ENCODE data around the gene B9D2. TPM values are rescaled to one million over a fixed set of nuclear protein-coding genes. Genes with fewer than 3 reads are reported as not detected.
"Not testable (repeated sequence)": the region's sequence is repeated elsewhere in the genome, so short reads cannot be mapped to it uniquely, and the experiment has no call there.

B9D2 gene
- total RNA-seq, 1 experiment from 2014 or later = 7.3 TPM

DNA sequence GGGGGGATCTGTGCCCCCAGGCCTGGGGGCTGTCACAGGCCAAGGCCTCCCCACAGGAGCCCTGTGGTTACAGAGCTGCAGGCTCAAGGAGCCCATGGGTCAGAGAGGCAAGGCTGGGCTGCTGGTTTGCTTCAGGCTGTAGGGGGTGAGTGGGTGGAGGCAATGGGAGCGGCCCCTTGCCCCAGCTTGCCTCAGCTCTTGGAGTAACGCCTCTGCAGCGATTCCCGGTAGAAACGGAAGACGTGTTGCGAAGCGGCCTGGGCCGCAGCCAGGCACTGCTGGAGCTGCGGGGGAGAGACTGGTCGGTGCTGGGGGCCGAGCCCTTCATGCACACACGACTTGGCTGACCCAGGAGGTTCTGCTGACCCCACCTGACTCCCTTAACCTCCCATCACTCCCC, 22.5 kb upstream of the B9D2 start (continued):
- TF ChIP-seq, protein P1, sequence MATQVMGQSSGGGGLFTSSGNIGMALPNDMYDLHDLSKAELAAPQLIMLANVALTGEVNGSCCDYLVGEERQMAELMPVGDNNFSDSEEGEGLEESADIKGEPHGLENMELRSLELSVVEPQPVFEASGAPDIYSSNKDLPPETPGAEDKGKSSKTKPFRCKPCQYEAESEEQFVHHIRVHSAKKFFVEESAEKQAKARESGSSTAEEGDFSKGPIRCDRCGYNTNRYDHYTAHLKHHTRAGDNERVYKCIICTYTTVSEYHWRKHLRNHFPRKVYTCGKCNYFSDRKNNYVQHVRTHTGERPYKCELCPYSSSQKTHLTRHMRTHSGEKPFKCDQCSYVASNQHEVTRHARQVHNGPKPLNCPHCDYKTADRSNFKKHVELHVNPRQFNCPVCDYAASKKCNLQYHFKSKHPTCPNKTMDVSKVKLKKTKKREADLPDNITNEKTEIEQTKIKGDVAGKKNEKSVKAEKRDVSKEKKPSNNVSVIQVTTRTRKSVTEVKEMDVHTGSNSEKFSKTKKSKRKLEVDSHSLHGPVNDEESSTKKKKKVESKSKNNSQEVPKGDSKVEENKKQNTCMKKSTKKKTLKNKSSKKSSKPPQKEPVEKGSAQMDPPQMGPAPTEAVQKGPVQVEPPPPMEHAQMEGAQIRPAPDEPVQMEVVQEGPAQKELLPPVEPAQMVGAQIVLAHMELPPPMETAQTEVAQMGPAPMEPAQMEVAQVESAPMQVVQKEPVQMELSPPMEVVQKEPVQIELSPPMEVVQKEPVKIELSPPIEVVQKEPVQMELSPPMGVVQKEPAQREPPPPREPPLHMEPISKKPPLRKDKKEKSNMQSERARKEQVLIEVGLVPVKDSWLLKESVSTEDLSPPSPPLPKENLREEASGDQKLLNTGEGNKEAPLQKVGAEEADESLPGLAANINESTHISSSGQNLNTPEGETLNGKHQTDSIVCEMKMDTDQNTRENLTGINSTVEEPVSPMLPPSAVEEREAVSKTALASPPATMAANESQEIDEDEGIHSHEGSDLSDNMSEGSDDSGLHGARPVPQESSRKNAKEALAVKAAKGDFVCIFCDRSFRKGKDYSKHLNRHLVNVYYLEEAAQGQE (IDR thresholded peaks at IDR 0.05; ENCODE audit: low read depth) = no peak
- TF ChIP-seq POLR2AphosphoS5 (IDR thresholded peaks at IDR 0.05; ENCODE audit: low read depth, low read length) (no peak), EGR1 (IDR thresholded peaks at IDR 0.05; ENCODE audit: low read depth) (no peak), TCF7L2 (IDR thresholded peaks at IDR 0.05; ENCODE audit: borderline replicate concordance, extremely low read depth, insufficient read depth, insufficient read length) (no peak), POLR2A (IDR thresholded peaks at IDR 0.05; ENCODE audit: borderline replicate concordance, extremely low read depth, insufficient read depth, insufficient read length) (no peak), ELF1 (IDR thresholded peaks at IDR 0.05; ENCODE audit: borderline replicate concordance, low read depth) (no peak), YY1 (IDR thresholded peaks at IDR 0.05; ENCODE audit: extremely low read depth, insufficient replicate concordance, low read depth, low read length) (no peak), ZNF274 (IDR thresholded peaks at IDR 0.05; ENCODE audit: low read depth, low read length) (no peak), ZFX (IDR thresholded peaks at IDR 0.05) (no peak)
- TF ChIP-seq, protein P2, sequence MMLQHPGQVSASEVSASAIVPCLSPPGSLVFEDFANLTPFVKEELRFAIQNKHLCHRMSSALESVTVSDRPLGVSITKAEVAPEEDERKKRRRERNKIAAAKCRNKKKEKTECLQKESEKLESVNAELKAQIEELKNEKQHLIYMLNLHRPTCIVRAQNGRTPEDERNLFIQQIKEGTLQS (IDR thresholded peaks at IDR 0.05) = no peak
- TF ChIP-seq, protein P3, sequence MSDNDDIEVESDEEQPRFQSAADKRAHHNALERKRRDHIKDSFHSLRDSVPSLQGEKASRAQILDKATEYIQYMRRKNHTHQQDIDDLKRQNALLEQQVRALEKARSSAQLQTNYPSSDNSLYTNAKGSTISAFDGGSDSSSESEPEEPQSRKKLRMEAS (IDR thresholded peaks at IDR 0.05) = no peak

DNA sequence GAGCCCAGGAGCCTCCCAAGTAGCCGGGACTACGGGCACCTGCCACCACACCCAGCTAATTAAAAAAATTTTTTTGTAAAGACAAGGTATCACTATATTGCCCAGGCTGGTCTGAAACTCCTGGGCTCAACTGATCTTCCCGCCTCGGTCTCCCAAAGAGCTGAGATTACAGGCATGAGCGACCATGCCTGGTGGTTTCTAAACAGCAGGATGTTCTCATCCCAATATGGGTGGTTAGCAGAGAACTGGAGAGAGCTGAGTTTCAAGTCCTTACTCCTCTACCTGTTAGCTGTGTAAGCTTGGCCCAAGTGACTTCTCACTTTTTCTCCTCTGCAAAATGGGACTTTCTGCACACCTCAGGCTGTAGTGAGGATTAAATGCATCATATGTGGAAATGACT, 20.4 kb upstream of the B9D2 start:
- ATAC-seq (no peak), DNase-seq (ENCODE audit: low read depth, low spot score) (no peak)
- no peak overlapping the region for H3K4me3 ChIP-seq (replicated peaks in 1 of 2; ENCODE audit: low read depth in 1 of 2, low read length in 2 of 2)
- H3K9me2 ChIP-seq (ENCODE audit: insufficient read depth) = no peaks in the 10 kb centered on the region
- no TSS peak for BruUV-seq (replicated peaks)
- no peaks in the 10 kb centered on the region for H3K79me2 ChIP-seq (ENCODE audit: insufficient read depth, low read length)
- H3K27ac ChIP-seq (ENCODE audit: low read depth, low read length) = no peak overlapping the region
- CTCF ChIA-PET = no interaction called here
- no peak overlapping the region for H2AFZ ChIP-seq (ENCODE audit: low read depth, low read length, poor library complexity, severe bottlenecking)
- RAD21 ChIA-PET (ENCODE audit: low non-redundant PET in 1 of 2, low total read pairs in 2 of 2, uncharacterized antibody in 2 of 2, unreplicated experiment in 2 of 2) = no interaction called here
- H3K4me2 ChIP-seq (ENCODE audit: low read length) = no peak overlapping the region
- H3K4me1 ChIP-seq (ENCODE audit: control insufficient read depth in 1 of 2, insufficient read depth in 2 of 2, low read length in 2 of 2) = peaks cover 10 to 19% of the 10 kb centered on the region in 2 experiments
- H3K9me3 ChIP-seq (ENCODE audit: control insufficient read depth in 1 of 2, insufficient read depth in 1 of 2, low read depth in 1 of 2, low read length in 2 of 2) = no peaks in the 10 kb centered on the region
- H3K27me3 ChIP-seq (ENCODE audit: insufficient read depth, low read length) = no peaks in the 10 kb centered on the region
- TF ChIP-seq POLR2A (IDR thresholded peaks at IDR 0.05; ENCODE audit: borderline replicate concordance, extremely low read depth, insufficient read depth, insufficient read length) = no peak
- H3K9ac ChIP-seq (ENCODE audit: low read length) = no peak overlapping the region
- intact Hi-C loops (cut with micrococcal nuclease) = no loop called here
- no peaks in the 10 kb centered on the region for H4K20me1 ChIP-seq (ENCODE audit: insufficient read depth)
- no peaks in the 10 kb centered on the region; a peak in 2 of 4 replicates for H3K36me3 ChIP-seq (ENCODE audit: control insufficient read depth in 1 of 2, insufficient read depth in 2 of 2, low read length in 2 of 2)
- POLR2A ChIA-PET = interaction anchor here (0.7 kb wide), 1 partner anchor 62 kb away, joined by 3 read pairs; no protein-coding TSS in a partner anchor

DNA sequence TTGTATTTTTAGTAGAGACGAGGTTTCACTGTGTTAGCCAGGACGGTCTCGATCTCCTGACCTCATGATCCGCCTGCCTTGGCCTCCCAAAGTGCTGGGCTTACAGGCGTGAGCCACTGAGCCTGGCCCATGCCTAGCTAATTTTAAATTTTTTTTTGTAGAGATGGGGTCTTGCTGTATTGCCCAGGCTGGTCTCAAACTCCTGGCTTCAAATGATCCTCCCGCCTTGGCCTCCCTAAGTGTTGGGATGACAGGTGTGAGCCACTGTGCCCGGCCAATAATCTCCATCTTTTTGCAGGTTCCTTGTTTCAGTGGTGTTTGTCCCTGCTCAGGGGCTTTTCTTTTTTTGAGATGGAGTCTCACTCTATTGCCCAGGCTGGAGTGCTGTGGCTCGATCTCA, 17.6 kb upstream of the B9D2 start:
- not testable (repeated sequence) for H3K9ac ChIP-seq (ENCODE audit: low read length)

More for the DNA sequence above, 17.6 kb upstream of the B9D2 start:
- POLR2A ChIA-PET; CTCF ChIA-PET; H3K36me3 ChIP-seq (ENCODE audit: control insufficient read depth in 1 of 2, insufficient read depth in 2 of 2, low read length in 2 of 2); H3K4me3 ChIP-seq (replicated peaks in 1 of 2; ENCODE audit: low read depth in 1 of 2, low read length in 2 of 2); H3K9me3 ChIP-seq (ENCODE audit: control insufficient read depth in 1 of 2, insufficient read depth in 1 of 2, low read depth in 1 of 2, low read length in 2 of 2); RAD21 ChIA-PET (ENCODE audit: low non-redundant PET in 1 of 2, low total read pairs in 2 of 2, uncharacterized antibody in 2 of 2, unreplicated experiment in 2 of 2); H3K4me2 ChIP-seq (ENCODE audit: low read length); H3K27me3 ChIP-seq (ENCODE audit: insufficient read depth, low read length); H3K9me2 ChIP-seq (ENCODE audit: insufficient read depth); H3K79me2 ChIP-seq (ENCODE audit: insufficient read depth, low read length); BruUV-seq (replicated peaks); H3K27ac ChIP-seq (ENCODE audit: low read depth, low read length); H2AFZ ChIP-seq (ENCODE audit: low read depth, low read length, poor library complexity, severe bottlenecking); ATAC-seq; intact Hi-C loops (cut with micrococcal nuclease); H4K20me1 ChIP-seq (ENCODE audit: insufficient read depth); DNase-seq (ENCODE audit: low read depth, low spot score): not testable (repeated sequence)
- peaks cover 10 to 26% of the 10 kb centered on the region in 2 experiments for H3K4me1 ChIP-seq (ENCODE audit: control insufficient read depth in 1 of 2, insufficient read depth in 2 of 2, low read length in 2 of 2)
